Fibroblast of the aortic adventitia (primary cell): ENCODE measurements around the gene UTS2R. TPM values are rescaled to one million over a fixed set of nuclear protein-coding genes. Genes with fewer than 3 reads are reported as not detected.

Experiments
- DNase-seq: peaks from one replicate; pipeline ENCODE4 v3.0.0-alpha.2; 2010; ENCODE audit warnings: low read depth
- H3K4me3 ChIP-seq: 2 replicates; pipeline ENCODE4 v1.5.1; 2011; ENCODE audit warnings: low read depth, mild to moderate bottlenecking, control low read depth, low read length, moderate library complexity
- CTCF ChIP-seq: IDR thresholded peaks from 2 replicates; pipeline ENCODE4 v1.5.1; 2011; ENCODE audit warnings: mild to moderate bottlenecking, low read length, control low read depth, inconsistent platforms; ENCODE audit not compliant: insufficient read depth
- total RNA-seq: library from RNA; depleted of rRNA; stranded (reverse); fragments of >200 nt; gene quantifications from 2 replicates; pipeline ENCODE4 v1.2.3, GENCODE V29; 2012; ENCODE audit warnings: low replicate concordance

The UTS2R gene
- total RNA-seq, 1 donor, result not detected

GRCh38 chr17:82330322-82331239, 41.0 kb upstream of the UTS2R start:
- H3K4me3 ChIP-seq, result peak overlapping the region; percentile 14
- peak; percentile 76 for DNase-seq
- TF ChIP-seq CTCF, result peak; percentile 18

- no peak for TF ChIP-seq CTCF
- DNase-seq, result no peak
- H3K4me3 ChIP-seq, result no peak overlapping the region
Observed at GRCh38 chr17:82331345-82331939, 40.1 kb upstream of the UTS2R start.

GRCh38 chr17:82332669-82333278, 38.8 kb upstream of the UTS2R start:
- H3K4me3 ChIP-seq, result peak overlapping the region; percentile 69
- DNase-seq, result peak; percentile 48

GRCh38 chr17:82333279-82334171, 38.0 kb upstream of the UTS2R start, which contains the start of gene SECTM1:
Gene SECTM1, minus strand, starts transcription at chr17:82333766. Its CDS starts 6,526 bp downstream, at chr17:82327240.
- TF ChIP-seq CTCF, result no peak
- H3K4me3 ChIP-seq, result peak within 1 kb of the TSS; percentile 69
- peak; percentile 60 for DNase-seq

More at GRCh38 chr17:82332669-82333278, 38.8 kb upstream of the UTS2R start:
- peak; percentile 3 for TF ChIP-seq CTCF

GRCh38 chr17:82334204-82334621, 37.4 kb upstream of the UTS2R start:
- peak overlapping the region; percentile 28 for H3K4me3 ChIP-seq
- DNase-seq, result no peak
- no peak for TF ChIP-seq CTCF
